ENCODE results near the gene WASF3.
A peak's percentile ranks its signal among the peaks of the same experiment; 100 is the strongest.

WASF3 gene

DNA sequence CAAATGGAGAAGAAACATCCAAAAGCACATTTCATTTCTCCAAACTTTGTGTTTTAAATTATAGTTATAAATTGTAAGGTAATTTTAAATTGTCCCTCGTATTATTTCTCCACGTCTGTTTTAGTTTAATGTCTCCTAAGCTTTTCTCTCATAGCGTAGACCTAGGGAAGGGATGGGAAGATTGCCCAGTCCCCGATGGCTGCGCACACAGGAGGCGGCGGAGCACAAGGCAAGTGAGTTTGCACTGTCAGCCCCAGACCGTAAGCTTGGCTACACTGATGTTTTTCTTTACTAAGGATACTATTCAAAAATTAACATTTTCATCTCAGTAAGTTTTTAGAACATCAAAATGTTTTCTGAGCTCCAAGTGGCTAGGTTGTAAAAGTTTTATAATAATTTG, 130.8 kb downstream of the WASF3 start:
- DNase-seq = no peak

DNA sequence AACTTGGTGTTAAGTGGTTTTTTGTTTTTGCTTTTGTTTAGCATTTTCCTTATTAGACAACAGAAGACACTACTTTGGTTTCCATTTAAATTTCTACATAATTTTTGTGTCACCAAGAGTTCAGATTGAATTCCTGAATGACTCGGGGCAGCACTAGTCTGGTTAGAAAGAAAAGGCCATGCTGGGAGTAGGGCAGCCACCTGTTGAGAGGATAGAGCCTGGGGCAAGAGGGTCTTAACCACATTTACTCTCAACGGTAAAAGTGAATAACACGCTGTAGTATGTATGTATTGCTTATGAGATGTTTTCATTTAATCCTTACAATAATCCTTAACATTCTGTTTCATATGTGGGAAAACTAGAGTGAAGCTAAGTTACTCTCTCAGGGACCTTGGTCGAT, 131.5 kb downstream of the WASF3 start:
- no peak for DNase-seq

DNA sequence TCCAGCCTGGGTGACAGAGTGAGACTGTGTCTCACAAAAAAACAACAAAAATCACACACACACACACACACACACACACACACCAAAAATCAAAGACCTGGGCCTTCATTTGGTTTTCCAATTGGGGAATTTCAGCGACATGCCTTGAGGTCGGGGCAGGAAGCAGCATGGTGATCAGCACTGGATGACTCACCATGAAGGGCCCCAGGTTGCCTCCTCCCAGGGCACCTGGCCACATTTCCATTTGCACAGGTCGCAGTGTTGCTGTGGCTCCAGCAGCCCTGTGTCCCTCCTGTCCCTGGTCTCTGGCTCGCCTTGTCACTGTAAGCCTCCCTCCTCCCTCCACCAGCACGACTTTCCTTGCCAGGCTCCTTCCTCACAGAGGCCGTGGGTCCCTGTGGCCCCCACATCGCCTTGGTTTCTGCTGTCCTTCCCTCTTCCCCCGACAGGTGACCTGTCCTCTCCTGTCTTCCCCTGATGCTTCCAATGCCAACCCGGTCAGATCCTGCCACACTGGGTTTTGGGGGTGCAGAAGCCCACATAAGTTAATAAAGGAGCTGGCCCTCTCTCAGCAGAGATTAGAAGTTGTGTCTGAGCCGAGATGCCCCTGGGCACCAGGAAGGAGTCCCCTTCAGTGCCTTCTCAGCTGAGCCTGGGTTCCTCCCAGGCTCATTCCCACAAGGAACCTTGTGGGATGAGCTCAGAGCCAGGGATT, 136.4 kb downstream of the WASF3 start:
- no peak for DNase-seq

DNA sequence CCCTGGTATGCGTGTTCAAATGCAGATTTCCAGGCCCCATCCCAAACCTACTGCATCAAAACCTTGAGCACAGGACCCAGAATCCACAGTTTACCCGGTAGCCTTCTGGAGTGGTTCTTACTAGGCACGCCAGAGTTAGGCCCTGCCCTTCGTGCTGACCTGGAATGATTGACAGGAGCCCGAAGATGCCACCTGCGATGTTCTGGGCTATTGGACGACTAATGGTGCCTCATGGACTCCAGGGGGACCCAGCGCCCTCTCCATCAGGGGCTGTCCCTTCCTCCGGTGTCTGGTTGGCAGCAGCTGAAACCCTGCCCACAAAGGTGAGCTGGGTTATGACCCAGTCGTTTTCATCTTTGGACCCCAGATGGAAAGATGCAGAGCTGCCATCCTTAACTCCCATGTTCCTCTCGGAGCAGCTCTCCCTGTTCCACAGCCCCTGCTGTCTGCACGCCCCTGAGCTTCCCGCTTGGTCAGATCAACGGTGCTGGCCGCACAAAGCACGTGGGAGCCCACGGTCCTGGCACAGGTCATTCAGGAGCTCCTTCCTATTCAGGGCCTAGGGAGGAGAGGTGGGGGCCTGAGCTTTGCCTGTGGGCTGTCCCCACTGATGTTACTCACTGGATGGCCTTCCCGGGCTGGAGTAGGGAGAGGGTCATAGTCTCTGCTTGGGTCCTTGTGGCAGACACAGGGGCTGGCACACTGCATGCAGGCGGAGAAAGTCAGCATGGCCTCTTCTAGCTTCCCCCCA, 137.3 kb downstream of the WASF3 start:
- DNase-seq = no peak

DNA sequence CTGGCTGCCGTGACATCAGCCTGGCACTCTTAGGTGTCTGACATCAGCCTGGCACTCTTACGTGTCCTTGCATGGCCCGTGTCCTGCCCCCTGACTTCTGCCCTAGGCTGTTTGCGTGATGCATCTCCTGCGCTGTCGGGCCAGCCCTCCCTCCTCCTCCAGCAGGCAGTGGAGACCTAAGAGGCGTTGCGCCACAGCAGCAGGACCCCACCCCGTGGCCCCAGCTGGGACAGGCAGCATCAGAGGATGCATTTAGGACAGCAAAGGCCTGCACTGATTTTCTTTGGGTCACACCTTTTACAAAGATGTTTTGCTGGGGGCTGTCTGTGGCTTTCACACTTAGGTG, 137.8 kb downstream of the WASF3 start:
- DNase-seq = no peak

DNA sequence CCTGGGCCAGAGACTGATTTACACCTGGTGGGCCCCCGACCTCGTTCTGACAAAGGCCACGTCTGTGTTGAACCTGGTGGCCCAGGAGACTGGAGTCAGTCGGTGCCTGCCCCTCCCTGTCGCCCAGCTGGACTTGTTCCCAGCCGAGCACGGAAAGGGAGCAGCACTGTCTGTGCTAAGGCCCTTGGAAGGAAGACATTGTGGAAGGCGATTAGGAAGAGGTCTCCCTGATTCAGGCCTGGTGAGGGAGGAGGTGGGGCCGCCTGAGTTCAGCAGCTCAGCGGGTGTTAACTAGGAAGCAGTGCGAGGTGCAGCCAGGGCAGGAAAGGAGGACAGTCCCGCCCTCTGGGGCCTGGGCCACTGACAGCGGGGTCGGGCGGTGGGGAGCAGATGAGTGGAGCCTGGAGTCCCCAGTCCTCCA, 138.4 kb downstream of the WASF3 start:
- DNase-seq = no peak

DNA sequence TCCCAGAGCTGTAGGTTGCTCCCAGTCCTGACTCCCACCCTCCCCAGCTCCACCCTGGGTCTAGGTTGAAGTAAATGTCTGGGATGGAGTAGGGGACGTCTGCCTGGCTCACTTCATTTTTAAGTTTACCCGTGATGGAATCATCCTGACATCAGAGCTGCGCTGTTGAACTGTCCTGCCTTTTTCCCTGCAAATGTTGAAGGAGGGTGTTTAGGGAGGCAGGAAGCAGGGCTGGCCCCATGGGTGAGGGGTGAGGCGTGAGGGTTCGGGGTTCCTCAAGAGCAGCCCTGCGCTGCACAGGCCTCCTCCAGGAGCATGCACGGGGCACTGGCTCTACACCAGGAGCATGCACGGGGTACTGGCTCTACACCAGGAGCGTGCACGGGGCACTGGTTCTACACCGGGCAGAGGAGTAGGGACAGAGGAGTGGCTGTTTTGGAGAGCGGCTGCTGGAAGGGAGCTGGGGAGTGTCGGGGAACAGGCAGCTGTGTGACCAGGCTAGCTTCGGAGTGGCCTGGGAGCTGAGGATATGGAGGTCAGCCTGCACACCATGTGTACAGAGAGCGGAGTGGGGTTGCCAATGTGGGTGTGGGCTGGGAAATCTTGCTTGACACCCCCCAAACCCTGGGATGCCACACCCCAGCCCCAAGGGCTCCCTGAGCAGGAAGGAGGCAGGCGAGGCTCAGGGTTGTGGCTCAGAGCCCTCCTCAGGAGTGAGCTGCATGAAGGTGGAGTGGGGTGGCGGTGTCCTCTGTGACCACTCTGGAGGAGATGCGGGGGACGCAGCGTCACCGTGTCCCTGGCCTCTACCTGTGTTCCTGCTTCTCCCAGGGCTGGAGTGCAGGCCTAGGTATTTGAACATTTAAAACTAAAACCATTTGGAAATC, 139.8 kb downstream of the WASF3 start:
- DNase-seq = no peak

DNA sequence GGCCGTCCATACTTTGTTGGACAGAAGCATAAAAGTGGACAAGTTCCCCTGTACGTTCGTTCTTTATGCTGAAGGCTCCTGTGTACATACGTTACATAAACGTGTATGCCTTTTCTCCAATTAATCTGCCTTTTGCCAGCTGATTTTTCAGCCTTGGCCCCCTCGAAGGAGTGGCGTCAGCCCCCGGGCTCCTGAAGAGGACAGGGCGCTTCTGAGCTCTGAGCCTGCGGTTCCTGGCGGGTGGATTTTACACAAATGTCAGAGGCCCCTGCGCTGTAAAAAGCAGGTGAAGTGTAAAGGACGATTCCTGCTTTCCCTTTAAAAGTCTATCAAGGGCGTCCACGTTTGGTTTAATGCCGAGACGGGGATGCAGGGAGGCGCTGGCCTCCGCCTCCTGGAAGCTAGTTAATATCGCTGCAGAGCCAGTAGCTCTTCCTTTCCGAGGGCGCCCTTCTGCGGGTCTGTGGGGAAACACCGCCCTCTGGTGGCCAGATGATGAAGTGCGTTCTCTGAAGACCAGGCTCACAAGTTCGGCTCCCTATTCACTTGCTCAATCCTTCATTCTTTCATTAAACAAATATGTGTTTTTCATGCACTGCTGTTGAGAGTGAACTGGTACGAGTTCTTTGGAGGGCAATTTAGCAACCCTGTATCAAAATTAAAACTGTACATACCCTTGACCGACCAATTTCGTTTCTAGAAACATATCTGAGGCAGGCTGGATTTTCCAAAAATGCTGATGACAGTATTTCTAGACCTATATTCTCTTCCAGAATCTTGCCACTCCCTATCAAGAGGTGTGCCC, 141.1 kb downstream of the WASF3 start:
- DNase-seq = peak; percentile 14 to 61

DNA sequence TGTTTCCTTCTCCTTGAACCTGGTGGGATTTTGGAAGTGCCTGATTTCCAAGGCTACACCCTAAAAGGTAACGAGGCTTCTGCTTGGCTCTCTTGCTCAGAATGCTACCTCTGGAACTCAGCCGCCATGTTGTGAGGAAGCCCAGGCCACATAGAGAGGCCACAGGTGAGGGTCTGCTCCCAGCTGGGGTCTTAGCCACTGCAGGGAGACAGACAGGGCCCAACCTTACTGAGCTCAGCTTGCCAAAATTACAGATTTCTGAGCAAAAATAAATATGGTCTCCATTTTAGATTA, 141.7 kb downstream of the WASF3 start:
- no peak for DNase-seq

DNA sequence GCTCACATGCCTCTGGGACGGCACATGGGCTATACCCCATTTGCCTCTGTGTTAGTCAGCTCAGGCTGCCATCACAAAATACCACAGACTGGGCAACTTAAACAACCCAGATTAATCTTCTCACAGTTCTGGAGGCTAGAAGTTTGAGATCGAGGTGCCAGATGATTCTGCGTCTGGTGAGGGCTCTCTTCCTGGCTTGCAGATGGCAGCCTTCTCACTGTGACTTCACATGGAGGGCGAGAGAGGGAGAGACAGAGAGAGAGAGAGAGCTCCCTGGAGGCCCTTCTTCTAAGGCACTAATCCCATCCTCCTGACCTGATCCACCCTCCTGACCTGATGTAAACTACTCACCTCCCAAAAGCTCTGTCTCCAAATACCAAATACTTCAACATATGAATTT, 148.1 kb downstream of the WASF3 start:
- DNase-seq = no peak

DNA sequence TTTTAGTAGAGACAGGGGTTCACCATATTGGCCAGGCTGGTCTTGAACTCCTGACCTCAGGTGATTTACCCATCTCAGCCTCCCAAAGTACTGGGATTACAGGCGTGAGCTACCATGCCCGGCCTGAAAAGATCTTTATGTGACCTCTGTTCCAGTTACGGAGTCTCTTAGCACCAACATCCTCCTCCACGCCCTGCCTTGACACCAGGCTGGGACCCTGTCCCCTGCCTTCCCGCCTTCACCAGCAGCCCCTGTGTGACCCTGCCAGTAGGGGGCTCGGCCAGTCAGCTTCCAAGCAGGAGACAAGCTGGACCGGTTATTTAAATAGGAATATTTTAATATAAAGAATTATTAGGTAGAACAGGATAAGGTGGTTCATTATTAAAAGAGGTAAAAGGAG, 148.9 kb downstream of the WASF3 start:
- no peak for DNase-seq

DNA sequence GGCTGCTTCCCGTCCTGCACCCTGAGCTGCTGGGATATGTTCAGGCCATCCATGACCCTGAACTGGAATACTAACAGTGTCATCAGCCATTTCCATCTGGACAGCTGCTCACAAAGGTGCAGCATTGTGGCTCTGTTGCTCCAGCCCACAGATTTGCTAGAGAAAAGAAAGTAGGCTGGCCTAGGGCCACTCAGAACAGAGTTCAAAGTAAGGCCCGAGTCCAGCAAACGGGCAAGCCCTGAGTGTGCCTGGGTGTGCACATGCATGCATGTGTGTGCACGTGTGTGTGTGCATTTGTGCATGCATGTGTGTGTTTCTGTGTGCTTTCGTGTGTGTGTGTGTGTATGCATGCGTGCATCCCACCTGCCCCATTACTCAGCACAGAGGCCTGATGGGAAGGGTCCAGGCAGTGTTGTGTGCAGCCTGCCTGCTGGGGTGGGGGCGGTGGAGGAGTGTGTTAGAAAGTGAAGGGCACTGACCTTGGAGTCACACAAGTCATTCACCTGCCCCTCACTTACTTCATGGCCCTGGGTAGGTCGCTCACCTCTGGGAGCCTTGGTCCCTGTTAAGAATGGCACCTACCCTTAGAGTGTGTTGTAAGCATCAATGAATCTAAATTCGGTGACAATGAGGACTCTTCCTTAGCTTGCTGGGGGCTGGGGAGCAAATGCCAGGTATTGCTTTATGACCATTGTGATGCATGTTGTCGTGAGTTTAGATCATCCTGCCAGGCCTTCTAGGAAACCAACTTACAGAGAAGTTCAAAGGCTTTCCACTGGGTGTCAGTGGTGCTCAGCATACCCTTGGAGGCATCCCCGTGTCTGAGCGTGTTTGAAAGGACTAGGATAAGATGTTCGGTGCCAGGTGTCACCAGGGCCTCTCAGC, 149.9 kb downstream of the WASF3 start:
- DNase-seq = no peak

DNA sequence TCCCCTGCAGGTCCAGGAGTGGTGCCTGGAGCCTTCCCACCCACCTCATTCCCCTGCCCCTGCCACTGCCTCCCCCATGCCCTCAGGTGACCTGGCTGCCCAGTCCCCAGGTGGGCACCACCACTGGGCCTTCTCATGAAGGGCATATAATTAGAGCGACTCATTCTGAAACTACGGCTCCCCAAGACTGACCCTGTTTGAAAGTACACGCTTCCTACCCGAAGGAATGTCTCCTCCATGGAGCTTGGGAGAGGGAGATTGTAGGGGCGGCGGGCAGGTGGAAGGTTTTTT, 150.5 kb downstream of the WASF3 start:
- DNase-seq = no peak

DNA sequence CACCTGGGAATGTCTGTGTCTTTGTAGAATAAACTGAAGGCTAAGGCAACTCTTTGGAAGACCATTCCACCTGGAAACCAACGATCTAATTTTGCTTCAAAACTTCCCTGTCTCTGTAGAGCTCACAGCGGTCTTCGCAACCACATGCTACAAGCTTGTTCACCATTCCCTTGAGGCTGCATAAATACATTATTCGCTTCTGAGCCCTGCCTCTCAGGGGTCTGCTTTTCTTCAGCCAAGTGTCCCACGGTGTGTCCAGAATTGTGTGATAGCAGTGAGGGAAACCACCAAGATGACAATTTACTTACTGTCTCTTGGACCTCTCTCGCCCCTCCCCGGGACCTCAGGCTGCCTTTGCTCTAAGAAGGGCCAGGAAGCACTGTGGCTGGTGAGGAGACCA, 152.0 kb downstream of the WASF3 start:
- no peak for DNase-seq

DNA sequence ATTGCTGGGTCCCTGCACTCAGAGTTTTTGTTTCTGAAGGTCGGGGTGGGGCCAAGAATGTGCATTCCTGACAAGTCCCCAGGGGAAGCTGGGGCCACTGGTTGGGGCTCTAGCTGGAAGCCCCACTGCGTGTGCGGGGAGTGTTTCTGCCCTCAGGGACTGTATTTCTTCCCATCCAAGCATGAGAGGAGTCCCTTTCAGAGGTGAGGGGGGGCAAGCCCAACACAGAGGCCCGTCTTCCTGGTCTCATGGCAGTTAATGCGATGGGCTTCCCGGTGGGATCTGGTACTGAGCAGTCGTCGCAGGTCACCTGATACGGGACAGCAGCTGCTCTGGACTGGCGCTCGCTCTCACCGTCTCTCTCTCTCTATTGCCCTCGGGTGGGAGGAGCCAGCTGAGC, 152.7 kb downstream of the WASF3 start:
- no peak for DNase-seq

DNA sequence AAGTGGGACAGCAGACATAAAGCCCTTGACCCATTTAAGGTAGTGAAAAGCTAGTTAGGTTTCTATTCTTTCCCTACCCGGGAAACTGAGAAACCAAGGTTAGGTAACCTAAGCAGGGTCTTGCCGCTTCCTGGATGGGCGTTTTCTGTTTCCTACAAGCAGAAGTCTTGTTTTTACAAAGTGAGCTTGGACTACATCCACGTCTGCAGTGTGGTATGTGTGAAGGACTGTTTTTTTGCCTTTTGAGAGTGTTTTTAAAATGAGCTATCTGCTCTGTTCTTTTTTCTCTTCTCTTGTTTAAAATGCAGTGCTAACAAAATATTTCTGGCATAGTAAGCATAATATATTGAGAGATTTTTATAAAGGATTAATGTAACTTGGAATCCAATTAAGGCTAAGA, 153.7 kb downstream of the WASF3 start:
- DNase-seq = no peak

DNA sequence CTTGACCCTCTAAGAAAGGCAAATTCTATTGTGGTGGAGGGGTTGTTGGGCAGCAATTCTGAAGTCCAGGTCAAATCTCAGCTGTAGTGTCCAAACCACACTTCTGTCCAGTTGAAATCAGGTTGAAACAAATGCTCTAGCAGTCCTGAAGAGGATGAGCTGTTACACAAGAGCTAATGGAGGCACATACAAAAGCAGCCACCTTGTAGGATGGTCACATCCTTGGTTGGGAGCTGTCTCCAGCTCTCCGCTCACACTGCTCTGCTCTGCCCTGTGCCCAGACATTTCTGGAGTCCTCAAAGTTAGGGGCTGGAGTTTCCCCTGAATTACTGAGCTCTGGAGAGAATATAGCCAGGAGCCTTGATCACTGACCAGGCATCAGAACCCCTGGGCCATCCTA, 155.9 kb downstream of the WASF3 start:
- no peak for DNase-seq

DNA sequence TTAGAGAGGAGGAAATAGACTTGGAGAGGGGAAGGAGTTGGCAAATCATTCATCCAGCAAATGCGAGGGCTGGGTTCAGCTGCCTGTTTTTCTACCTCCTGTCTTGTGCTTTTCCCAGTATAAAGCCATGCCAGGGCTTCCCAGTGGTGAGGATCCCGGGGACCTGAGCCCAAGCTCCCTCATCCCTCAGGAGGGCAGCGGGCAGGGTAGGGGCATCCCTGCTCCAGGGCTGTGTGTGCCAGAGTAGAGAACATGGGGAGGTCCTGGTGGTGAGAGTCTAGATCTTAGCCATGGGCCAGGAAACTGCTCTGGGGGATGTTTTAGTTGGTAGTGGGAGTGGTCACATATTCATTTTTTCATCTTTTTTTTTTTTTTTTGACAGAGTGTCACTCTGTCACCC, 159.5 kb downstream of the WASF3 start:
- DNase-seq = no peak

DNA sequence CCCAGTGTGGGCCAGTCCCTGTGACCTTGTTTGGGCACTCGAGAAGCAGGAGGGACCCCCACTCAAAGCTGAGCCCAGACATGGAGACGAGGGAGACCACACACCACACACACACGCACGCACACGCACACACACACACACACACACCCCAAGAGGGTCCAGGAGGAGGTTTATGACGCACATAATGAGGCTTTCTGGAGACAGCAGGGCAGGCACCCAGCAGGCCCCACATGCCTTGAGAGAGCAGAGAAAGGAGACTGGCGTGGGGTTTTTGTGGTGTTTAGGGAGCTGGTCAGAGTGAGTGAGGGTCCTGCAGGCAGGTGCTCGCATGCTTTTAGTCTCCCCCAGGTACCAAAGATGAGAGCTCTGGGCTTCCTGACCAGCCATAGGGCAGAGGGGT, 160.7 kb downstream of the WASF3 start:
- DNase-seq = no peak

DNA sequence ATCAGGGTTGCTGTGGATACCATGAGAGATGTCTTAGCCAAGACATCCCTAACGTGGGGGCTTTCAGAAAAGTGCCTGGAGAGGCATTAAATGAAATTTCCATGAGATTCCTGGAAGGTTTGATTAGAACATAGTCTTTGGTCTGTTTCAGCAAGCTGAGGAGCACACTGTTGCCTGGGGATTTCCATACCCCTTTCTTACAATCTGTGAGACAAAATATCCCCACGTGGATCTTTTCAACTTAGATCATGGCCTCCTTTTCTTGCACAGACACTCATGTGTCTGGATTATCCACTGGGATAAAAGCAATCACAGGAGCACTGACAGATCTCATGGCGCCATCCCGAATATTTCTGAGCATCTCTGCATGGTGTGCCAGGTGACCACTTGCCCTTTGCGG, 161.4 kb downstream of the WASF3 start:
- DNase-seq = no peak

DNA sequence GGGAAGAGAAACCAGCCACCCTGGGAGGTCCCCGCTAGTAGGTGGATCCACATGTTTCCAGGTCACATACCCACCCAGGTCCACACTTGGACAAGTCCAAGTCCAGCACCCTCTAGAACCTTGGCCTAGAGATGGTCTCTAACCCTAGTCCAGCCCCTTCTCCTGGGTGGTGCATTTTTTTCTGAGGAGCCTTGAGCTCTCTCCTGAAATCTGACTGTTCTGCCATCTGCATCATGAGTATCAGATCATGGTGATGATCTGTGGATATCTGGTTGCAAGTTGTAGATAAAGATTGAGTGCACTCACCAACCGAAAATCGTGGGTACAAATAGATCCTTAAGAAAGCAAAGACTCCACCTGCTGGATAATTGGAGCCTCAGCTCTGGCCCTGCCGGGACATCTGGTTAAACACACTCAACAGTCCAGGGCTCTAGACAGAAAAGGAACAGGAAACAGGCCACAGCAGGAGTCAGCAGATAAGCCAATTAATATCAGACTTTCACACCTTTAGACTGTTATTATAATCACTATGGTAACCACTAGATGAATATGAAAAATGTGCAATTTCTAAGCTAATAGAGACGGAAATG, 162.0 kb downstream of the WASF3 start:
- DNase-seq = no peak

All from cerebellar nuclear complex (tissue), 1 donor.